Left forelimb (tissue), 1 donor: Measurements from ENCODE around the gene NTSR1.

Experiments used
- DNase-seq: peaks from one replicate; pipeline ENCODE4 v3.0.0-alpha.2; 2018; ENCODE audit warnings: low spot score

NTSR1 gene

DNA sequence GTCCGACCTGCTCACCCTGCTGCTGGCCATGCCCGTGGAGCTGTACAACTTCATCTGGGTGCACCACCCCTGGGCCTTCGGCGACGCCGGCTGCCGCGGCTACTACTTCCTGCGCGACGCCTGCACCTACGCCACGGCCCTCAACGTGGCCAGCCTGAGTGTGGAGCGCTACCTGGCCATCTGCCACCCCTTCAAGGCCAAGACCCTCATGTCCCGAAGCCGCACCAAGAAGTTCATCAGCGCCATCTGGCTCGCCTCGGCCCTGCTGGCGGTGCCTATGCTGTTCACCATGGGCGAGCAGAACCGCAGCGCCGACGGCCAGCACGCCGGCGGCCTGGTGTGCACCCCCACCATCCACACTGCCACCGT is 885 bp downstream of the NTSR1 start:
- DNase-seq, result no peak

DNA sequence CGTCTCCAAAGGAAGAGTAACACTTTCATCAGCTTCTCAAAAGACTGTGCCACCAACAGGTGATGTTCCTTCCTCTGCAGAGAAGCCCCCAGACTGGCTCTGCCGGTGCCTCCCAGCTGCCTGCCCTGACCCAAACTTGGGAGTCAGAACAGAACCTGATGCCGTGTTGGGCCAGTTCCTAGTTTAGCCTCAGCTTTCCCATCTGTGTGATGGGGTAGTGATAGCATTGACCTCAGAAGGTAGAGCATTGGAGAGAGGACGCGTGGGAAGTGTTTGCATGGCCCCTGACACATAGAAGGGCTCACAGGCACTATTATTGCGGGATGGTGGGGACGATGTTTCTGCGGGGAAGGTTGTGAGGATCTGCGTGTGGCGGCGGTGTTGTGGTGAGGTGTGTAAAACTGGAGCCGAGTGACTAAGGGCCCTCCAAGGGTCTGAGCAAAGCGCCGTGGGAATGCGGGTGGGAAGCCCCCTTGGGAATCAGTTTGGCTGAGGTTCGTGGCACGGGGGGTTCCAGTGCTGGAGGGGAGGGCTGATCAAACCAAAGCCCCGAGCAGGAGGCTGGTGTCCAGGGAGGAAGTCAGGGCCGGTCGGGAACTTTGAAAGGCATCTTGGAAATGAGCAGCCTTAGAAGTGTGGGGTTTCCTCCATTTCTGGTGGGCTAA is 1.7 kb downstream of the NTSR1 start:
- DNase-seq, result no peak

GRCh38 chr20:62710886-62711702 is 2.5 kb downstream of the NTSR1 start:
- no peak for DNase-seq

- no peak for DNase-seq
Observed at GRCh38 chr20:62711703-62712101, 3.1 kb downstream of the NTSR1 start.

DNA sequence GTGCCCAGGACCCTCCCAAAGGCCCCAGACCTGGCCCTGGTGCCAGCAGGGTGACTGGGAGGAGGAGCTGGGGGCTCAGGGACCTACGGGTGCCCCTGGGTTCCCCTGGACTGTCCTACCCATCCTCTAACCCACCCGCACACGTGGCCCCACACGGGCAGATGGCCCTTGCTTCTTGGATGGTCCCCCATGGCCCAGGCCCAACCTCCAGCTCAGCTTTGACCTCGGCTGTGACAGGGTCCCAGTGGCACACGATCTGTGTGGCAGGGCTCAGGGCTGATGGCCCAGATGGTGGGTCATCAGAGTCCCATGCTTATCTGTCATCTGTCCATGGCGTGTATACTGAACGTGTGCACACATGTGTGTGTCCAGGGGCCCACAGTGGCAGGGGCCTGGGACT is 4.0 kb downstream of the NTSR1 start:
- DNase-seq, result no peak

DNA sequence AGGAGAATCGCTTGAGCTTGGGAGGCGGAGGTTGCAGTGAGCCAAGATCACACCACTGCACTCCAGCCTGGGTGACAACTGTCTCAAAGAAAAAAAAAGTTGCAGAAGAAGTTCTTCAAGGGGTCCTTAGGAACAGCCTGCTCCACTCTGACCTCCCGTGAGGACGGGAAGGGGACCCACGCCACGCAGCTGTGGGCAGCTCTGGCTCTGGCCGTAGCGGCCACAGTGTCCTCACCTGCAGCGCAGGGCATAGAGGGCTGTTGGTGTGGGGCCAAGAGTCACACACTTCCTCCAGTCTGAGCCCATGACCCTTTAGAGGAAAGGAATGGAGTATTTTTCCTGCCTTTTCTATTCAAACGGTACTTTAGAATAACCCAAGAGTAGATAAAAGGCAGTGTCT is 5.4 kb downstream of the NTSR1 start:
- DNase-seq, result no peak

- no peak for DNase-seq
Observed at GRCh38 chr20:62714799-62715198, 6.2 kb downstream of the NTSR1 start.

DNA sequence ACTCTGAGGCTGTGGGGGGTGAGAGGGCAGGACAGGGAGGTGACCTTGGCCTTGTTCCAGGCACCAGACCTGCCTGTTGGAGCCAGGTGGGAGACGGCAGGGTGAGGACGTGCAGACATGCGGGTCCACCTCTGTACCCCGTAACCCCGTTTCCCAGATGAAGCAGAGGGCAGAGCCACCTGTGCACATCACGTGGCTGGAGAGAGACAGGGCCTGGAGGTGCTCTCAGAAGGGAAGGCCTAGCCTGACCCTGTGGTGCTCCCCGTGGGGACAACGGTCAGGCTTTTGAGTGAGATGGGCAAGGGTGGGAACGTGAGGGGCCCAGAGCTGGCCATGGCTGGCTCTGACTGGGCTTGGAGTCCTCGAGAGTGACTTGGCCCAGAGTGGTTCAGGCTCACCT is 6.6 kb downstream of the NTSR1 start:
- DNase-seq, result no peak

DNA sequence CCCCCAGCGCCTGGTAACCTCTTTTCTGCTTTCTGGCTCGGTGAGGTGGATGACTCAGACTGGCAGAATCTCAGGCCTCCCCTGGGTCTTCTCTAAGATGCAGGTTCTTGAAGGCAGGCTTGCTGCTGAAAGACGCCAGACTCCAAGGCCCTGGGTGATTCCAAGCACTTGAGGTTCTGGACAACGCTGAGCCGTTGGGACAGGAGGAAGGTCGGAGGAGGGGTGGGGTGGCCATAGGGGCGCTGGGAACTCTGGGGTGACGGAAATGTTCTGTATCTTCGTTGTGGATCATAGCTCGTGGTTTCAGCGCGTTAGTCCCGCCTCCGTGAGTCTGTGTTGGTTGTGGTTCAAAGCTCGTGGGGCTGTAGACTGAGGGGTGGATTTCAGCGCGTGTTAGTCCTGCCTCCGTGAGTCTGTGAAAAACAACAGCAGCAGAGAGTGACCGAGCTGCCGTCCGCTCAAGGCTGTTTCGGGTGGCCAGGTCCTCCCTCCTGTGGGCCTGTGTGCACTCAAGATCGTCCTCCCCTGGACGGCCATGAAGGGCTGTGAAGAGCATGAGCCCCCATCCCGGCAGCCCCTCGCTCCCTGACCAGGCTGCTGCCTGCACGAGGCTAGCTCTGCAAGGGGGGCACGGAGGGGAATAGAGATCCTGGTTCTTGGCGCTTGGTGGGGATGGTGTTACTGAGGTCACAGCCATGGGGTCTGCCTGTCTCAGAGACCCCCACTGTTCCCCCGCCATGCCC is 7.7 kb downstream of the NTSR1 start:
- DNase-seq, result no peak

DNA sequence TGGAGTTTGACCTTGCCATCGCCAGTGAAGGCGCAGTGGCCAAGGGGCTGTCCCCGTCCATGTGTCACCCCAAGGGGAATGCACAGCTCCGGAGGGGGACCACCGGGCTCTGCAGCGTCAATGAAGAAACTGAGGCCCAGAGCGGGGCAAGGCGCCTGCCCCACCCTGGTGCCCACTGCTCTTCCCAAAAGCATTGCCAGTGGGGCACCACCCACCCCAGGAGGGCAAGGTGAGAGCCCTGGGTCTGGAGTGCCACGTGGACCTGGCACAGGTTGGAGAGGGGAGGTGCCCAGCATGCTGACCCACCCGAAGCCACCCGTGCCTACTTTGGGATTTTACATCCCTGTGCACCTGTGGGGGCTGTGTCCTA is 8.3 kb downstream of the NTSR1 start:
- DNase-seq, result no peak

- DNase-seq, result no peak
Observed at GRCh38 chr20:62717933-62718332, 9.3 kb downstream of the NTSR1 start.

DNA sequence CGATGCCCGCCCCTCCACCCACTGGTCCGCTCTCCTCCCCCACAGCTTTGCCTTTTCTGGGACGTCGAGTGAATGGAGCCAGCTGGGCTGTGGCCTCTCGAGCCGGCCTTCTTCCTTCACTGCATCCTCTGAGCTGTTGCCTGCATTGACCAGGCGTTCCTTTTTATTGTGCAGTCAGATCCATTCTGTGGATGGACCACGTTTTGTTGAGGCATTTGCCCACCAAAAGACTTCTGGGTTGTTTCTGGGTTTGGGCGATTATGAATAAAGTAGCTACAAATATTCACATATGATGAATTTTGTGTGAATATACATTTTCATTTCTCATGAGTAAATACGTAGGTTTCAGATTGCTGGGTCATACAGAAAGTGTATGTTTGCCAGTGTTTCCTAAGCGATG is 9.9 kb downstream of the NTSR1 start:
- no peak for DNase-seq

GRCh38 chr20:62719250-62719935 is 10.8 kb downstream of the NTSR1 start:
- DNase-seq, result no peak

DNA sequence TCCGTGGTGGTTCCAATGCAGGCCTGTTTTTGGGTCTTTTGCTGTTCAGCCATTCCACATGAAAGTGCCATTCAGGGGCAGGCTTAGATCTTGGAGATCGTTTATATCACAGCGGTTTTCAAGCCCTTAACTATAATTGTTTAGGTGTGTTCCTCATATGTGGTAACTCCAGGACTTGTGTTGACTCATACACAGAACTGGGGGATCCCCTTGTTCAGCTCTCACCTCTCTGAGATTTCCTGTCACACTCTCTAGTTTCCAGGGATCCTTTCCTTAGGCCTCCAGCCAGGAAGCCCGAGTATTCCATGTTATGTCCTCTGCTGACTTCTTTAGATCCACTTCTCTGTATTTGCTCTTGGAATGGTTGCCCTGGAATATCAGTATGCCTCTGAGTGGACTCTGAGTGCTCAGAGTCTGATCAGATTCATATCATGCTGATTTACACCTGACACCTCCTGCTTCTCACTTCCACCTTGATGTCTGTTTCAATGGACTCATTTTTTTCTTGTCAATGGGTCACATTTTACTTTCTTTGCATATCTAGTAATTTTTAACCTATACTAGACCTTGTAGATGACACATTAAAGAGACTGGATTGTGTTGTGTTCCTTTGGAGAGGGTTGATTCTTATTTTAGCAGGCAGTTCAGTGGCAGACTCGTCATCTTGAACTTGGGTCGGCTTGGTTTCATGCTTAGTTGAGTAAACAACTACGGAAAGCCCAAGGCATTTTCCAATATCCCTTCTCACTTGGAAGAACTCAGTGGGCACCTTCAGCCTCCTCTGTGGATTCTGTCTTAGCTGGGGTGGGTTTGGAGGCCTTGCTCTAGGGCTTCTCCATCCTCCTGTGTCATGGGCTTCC is 13.1 kb downstream of the NTSR1 start:
- DNase-seq, result no peak

DNA sequence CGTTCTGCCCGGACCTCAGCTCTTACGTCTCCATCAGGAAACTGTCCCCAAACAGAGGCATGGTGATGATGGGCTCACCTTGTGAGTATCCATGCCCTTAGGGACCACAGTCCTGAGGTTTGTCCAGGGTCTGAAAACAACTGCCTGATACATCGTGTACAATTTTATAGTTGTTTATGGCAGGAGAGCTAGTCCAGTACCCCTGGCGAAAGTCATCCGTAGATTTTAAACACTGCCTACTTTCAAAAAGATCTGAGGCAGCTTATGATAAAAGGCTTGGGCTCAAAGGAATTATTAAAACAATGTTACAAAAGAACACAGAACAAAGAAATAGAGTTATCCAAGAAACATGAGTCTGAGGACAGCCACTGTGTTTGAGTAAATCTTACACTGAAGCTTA is 14.0 kb downstream of the NTSR1 start:
- no peak for DNase-seq

- no peak for DNase-seq
Observed at GRCh38 chr20:62723351-62723750, 14.7 kb downstream of the NTSR1 start.

GRCh38 chr20:62723768-62724450 is 15.3 kb downstream of the NTSR1 start:
- no peak for DNase-seq

DNA sequence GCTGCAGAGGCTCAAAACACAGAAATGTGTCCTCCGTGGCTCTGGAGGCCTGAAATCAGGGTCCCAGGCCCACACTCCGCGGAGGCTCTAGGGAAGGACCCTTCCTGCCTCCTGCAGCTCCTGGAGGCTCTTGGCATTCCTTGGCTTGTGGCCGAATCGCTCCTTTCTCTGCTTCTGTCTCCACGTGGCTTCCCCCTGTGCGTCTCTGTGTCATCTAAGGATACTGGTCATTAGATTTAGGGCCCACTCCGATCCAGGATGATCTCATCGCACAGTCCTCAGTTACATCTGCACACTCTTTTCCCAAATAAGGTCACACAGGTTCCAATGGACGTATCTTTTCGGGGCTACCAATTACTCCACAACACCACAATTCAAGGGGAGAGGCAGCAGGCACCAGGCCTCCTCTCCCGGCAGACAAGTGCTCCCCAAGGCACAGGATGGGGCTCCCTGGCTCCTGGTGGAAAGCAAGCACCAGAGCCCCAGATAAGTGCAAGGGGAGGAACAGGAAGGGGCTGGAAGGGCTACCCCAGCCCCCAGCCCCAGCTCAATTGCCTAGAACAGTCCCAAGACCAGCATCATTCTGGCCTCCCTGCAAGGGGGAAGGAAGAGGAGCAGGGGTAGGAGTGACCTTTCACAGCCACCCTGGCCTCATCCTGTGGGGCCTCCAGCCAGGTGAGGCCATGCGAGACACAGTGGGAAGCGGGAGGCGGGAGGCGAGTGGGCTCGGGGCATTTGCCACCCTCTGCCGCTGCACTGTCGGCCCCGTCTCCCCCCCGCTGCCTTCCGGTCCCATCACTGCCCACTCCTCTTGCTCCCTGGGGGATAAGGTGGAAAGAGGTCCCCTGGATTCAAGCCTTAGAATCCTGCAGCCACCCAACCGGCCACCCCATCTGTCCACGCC is 16.3 kb downstream of the NTSR1 start:
- DNase-seq, result no peak

GRCh38 chr20:62725596-62726268 is 17.1 kb downstream of the NTSR1 start:
- DNase-seq, result no peak
